ENCODE data around the gene GTSF1L.

The GTSF1L gene

DNA sequence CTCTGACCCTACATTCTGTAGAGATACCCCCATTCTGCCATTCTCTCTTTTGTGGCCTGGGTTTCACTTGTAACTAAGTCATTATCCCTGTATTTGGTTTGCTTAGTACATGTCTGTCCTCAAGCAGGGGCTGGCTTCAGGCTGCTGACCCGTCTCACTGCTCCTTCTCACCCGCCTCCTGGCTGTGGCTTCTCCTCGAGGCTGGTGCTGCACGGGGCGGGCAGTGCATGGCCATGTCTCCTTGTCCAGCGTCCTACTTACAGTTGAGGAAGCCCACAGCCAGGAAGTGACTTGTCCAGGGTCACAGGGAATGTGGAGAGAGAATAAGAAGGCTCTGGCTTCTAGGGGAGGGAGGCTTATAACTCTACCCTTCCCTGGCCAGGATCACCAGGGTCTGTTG lies 11.3 kb downstream of the GTSF1L start:
- no peak for DNase-seq

DNA sequence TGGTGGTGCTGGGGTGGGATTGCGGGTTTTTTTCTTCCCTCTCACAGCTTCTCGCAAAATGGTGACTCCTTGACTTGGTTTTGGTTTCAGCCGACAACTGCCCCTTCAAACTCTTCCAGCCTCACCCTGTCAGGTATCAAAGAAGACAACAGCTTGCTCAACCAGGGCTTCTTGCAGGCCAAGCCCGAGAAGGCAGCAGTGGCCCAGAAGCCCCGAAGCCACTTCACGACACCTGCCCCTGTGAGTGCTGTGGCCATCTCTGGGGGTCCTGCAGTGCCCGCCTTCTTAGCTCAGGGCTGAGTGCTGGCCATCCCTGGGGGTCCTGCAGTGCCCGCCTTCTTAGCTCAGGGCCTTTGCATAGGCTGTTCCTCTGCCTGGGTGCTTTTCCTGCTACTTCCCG lies 11.8 kb downstream of the GTSF1L start:
- no peak for DNase-seq

GRCh38 chr20:43711098-43711654 lies 15.6 kb downstream of the GTSF1L start:
- DNase-seq = no peak

DNA sequence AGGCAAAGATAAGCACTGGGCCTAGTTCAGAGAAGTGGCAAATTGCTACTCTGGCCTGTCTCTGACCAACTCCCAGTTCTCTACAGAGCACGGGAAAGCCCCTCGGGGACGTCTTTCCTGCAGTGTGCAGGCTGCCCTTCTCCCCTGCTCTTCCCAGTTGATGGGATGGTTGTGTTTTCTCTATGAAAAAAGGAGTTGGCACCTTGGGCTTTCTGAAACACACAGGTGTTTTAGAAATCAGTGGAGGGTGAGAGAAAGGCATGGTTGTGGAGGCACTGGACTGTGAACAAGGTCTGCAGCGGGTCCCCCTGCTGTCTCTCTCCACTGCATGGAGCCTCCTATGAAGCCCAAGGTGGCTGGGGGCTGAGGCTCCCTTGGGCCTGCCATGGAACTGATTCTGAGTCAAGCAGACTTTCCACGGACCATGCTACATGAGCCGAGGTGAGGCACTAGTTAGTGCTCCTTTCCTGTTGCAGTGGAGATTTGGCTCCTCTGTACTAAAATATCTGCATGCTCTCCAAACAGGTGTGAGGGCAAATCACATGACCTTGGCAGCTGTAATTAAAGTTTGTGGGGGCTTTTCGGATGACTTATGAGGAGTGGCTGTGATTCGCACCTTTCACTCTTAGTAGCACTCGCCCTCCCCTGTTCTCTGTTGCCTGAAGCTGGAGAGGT lies 16.3 kb downstream of the GTSF1L start:
- no peak for DNase-seq

DNA sequence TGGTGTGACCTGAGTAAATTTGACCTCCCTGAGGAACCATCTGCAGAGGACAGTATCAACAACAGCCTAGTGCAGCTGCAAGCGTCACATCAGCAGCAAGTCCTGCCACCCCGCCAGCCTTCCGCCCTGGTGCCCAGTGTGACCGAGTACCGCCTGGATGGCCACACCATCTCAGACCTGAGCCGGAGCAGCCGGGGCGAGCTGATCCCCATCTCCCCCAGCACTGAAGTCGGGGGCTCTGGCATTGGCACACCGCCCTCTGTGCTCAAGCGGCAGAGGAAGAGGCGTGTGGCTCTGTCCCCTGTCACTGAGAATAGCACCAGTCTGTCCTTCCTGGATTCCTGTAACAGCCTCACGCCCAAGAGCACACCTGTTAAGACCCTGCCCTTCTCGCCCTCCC lies 24.3 kb downstream of the GTSF1L start:
- no peak for DNase-seq

DNA sequence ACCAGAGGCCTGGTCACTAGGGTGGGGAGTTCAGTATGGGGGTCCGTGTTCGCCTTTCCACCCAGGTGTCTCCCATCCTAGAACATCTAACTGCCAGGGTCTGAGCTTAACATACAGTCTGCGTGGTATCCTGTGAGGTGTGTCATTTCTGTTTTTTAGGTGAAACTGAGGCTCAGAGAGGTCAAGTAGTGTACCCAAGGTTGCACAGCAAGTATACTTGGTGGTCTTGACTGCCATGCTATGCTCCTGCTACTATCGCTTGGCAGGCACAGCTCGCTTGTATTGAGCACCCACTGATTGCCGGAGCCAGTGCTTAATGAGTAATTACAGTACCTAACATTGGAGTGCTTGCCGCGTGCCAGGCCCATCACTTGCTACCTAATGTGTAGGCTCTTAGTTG lies 26.2 kb downstream of the GTSF1L start:
- DNase-seq = no peak

DNA sequence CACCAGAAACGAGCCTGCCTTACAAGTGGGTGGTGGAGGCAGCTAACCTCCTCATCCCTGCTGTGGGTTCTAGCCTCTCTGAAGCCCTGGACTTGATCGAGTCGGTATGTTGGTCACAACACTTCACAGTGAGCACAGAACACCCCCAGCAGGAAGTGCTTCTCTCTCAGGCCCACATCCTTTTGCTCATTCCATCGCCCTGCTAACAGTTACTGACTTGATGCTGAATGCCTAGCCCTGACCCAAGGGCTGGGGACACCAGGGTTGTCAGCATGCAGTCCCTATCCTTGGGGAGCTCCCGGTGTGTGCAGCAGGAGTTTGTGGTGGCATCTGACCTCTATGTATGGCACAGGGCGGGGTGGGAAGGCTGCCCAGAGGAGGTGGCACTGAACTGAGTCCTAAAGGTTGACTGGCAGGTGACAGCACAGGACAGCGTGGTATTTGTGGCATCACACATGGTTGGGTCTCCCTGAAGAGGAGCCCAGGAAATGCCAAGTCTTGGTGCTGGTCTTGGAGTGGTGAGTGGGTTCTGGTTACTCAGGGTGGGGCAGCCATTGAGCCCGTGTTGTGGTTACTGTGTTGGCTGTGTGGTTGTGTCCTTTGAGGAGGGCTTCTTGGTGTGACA lies 26.7 kb downstream of the GTSF1L start:
- no peak for DNase-seq

GRCh38 chr20:43695571-43695970 lies 31.2 kb downstream of the GTSF1L start:
- no peak for DNase-seq

DNA sequence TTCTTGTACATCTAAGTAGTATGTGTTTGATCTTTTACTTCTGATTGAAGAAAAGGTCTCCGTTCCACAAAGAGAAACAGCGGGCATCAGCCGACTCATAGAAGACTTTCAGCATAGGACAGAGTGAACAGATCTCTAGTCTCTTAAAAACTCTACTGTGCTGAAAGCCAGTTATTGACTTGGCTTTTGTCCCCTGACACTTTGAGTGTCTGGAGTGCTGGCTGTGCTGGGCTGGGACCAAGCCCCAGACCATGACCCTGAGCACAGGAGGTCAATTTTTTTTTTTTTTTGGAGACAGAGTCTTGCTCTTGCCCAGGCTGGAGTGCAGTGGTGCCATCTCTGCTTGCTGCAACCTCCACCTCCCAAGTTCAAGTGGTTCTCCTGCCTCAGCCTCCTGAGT lies 32.0 kb downstream of the GTSF1L start:
- DNase-seq = no peak

- DNase-seq = no peak
Measured at GRCh38 chr20:43691928-43692524, 34.8 kb downstream of the GTSF1L start.

DNA sequence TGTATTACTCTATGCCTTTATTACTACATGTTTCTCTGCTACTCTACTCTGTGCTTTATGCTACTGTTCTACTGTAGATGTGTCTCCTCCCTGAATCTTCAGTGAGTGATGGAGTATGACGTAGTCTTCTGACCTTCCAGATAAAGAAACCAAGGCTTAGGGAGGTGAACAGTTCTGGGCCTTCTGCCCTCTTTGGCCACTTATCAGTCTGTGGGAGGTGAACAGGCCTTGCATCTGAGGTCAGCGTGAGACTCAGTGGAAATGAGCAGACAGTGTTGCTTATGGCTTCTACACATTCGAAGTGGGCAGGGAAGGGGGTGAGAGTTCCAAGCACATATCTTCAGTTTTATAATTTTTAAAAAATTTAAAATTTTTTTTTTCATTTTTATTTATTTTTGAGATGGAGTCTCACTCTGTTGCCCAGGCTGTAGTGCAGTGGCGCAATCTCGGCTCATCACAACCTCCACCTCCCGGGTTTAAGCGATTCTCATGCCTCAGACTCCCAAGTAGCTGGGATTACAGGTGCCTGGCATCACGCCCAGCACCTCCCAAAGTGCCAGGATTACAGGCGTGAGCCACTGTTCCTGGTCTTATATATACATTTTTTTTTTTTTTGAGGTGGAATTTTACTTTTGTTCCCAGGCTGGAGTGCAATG lies 35.7 kb downstream of the GTSF1L start:
- no peak for DNase-seq

GRCh38 chr20:43689165-43689564 lies 37.6 kb downstream of the GTSF1L start:
- no peak for DNase-seq

DNA sequence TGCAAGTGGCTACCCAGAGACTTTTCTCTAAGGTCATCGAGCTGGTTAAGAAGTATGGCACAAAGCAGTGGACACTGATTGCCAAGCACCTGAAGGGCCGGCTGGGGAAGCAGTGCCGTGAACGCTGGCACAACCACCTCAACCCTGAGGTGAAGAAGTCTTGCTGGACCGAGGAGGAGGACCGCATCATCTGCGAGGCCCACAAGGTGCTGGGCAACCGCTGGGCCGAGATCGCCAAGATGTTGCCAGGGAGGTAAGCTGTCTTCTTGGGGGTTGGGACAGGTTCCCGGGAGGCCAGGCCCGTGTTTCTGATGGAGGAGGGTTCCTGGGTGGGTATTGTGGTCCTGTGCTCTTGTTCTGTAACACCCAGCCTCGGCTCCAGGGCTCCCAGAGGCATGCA lies 40.0 kb downstream of the GTSF1L start:
- no peak for DNase-seq

- no peak for DNase-seq
Measured at GRCh38 chr20:43682446-43682845, 44.4 kb downstream of the GTSF1L start.

GRCh38 chr20:43681991-43682410 lies 44.8 kb downstream of the GTSF1L start:
- peak; percentile 51 for DNase-seq

DNA sequence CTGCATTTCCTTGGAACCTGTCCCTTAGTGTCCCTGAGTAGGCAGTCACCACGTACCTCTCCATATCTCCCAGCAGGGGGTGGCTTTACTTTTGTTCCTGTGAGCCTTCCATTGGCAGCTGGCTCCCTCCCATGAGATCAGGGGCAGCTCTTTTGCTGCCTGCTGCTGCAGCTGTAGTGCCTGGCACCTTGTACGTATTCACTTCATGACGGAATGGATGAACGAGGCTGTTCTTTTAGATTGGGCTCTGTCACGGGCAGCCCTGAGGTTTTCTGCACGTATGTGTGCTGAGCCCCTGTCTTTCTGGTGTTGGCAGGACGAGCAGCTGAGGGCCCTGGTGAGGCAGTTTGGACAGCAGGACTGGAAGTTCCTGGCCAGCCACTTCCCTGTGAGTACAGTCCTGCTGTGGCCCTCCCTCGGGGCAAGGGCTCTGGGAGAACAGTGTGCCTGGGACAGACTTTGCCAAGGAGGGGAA lies 45.3 kb downstream of the GTSF1L start:
- peak; percentile 75 for DNase-seq

- DNase-seq = no peak
Measured at GRCh38 chr20:43680981-43681380, 45.8 kb downstream of the GTSF1L start.

GRCh38 chr20:43676368-43676767 lies 50.4 kb downstream of the GTSF1L start:
- no peak for DNase-seq

All from NCI-H524 treated with DMSO at 0.1 percent for 48 hours (cell line).